Brain microvascular endothelial cell (primary cell): ENCODE results near the gene ARHGAP10.
"Not testable (repeated sequence)": the region's sequence is repeated elsewhere in the genome, so short reads cannot be mapped to it uniquely, and the experiment has no call there.

Experiments used
- DNase-seq: peaks from one replicate; pipeline ENCODE4 v3.0.0-alpha.2; 2020
- H3K27ac ChIP-seq: fragments of 250-450 bp; sonication (Bioruptor Pico); 2 replicates; pipeline ENCODE4 v1.5.1; 2020; ENCODE audit warnings: mild to moderate bottlenecking, moderate library complexity
- H3K27me3 ChIP-seq: fragments of 250-450 bp; sonication (Bioruptor Pico); replicated peaks from 2 replicates; pipeline ENCODE4 v1.5.1; 2020; ENCODE audit warnings: mild to moderate bottlenecking
- H3K36me3 ChIP-seq: fragments of 250-450 bp; sonication (Bioruptor Pico); replicated peaks from 2 replicates; pipeline ENCODE4 v1.5.1; 2020; ENCODE audit warnings: mild to moderate bottlenecking
- H3K4me3 ChIP-seq: 2 replicates; pipeline ENCODE4 v1.5.1; 2011; ENCODE audit warnings: low read depth, mild to moderate bottlenecking, control low read depth, low read length, moderate library complexity
- in situ Hi-C: cut with HindIII; loops from 2 replicates; pipeline ENCODE4 v1.10.0; 2017; ENCODE audit warnings: low sequenced_read_pairs, low pct_ligation_motif_present
- TF ChIP-seq, protein P1 (sequence below): IDR thresholded peaks from 2 replicates; pipeline ENCODE4 v1.5.1; 2011; ENCODE audit warnings: low read depth, mild to moderate bottlenecking, moderate library complexity, low read length, control low read depth, inconsistent platforms; ENCODE audit errors: missing control alignments

ARHGAP10 gene

DNA sequence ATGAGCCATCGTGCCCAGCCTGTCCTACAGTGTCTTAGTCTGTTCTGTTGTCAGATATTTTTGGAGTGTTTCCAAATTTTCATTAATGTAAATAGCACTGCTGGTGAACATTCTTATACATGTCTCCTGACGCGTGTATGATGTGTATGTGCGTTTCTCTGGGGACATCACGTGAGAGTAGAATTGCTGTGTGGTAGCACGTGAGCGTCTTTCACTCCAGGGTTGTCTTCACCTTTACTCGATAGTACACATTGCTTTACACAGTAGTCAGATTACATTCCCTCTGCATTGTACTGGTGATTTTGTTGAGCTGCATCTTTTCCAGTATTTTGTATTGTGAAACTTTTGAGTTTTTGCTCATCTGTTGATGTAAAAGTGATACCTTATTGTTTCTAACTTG lies 60.0 kb downstream of the ARHGAP10 start:
- no peak for DNase-seq
- TF ChIP-seq, protein P1, sequence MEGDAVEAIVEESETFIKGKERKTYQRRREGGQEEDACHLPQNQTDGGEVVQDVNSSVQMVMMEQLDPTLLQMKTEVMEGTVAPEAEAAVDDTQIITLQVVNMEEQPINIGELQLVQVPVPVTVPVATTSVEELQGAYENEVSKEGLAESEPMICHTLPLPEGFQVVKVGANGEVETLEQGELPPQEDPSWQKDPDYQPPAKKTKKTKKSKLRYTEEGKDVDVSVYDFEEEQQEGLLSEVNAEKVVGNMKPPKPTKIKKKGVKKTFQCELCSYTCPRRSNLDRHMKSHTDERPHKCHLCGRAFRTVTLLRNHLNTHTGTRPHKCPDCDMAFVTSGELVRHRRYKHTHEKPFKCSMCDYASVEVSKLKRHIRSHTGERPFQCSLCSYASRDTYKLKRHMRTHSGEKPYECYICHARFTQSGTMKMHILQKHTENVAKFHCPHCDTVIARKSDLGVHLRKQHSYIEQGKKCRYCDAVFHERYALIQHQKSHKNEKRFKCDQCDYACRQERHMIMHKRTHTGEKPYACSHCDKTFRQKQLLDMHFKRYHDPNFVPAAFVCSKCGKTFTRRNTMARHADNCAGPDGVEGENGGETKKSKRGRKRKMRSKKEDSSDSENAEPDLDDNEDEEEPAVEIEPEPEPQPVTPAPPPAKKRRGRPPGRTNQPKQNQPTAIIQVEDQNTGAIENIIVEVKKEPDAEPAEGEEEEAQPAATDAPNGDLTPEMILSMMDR: no peak
- no peak overlapping the region for H3K27ac ChIP-seq

DNA sequence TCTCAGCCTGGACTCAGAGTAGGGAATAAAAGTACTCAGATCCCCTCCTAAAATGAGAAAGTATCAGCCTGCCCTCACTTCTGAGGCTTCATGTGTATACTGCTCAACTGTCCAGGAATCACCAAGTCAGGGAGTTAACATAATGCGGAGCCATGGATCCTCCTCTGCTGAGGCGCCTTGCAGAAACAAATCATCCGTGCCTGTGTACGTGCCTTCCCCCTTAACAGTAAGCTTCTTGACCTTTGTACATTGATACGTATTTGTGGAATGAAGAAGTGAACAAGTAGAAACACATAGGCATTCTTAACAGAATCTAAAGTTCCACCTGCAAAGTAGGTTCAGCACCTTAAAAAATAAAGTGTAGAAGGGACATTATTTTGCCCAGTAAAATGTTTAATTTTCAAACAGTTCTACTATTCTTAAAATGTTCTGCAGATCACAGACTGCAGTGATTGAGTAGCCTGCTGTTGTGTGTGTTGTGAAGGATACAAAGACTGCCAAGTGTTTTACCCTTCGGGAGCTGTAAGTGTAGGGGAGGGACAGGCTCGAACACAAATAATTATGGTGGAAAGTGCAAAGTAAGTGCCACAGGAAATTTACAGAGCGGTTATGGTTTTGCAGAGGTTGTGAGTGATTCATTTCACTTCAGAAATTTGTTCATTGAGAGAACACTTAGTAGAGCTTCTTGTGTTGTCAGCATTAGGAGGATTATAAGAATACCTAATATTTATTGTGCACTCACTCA lies 61.9 kb downstream of the ARHGAP10 start:
- Histone ChIP-seq H3K27me3 (no peaks in the 10 kb centered on the region), H3K4me3 (no peak overlapping the region), H3K36me3 (no peaks in the 10 kb centered on the region), H3K27ac (no peak overlapping the region)
- DNase-seq: no peak
- in situ Hi-C loops: no loop called here
- TF ChIP-seq, protein P1: no peak

More for the DNA sequence above, 60.0 kb downstream of the ARHGAP10 start:
- in situ Hi-C loops: no loop called here
- Histone ChIP-seq H3K4me3 (no peak overlapping the region), H3K36me3 (no peaks in the 10 kb centered on the region), H3K27me3 (no peaks in the 10 kb centered on the region)

DNA sequence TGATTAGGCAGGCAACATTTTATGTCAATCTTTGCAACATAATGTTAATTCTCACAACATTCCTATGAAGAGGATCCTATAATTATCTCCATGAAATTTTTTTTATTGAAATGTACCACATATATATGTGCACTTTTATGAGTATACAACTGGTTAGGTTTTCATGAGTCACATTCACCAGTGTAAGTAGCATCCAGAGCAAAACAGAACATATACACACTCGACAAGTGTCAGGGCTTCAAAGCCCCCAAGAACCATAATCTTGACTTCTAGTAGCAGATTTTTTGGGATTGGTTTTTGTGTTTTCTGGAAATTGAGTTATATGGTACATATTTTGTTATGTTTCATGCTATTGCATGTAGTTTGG lies 62.4 kb downstream of the ARHGAP10 start:
- H3K27ac ChIP-seq: no peak overlapping the region
- H3K4me3 ChIP-seq: no peak overlapping the region
- TF ChIP-seq, protein P1: no peak
- no peak for DNase-seq
- no peaks in the 10 kb centered on the region for H3K36me3 ChIP-seq
- in situ Hi-C loops: no loop called here
- H3K27me3 ChIP-seq: no peaks in the 10 kb centered on the region

DNA sequence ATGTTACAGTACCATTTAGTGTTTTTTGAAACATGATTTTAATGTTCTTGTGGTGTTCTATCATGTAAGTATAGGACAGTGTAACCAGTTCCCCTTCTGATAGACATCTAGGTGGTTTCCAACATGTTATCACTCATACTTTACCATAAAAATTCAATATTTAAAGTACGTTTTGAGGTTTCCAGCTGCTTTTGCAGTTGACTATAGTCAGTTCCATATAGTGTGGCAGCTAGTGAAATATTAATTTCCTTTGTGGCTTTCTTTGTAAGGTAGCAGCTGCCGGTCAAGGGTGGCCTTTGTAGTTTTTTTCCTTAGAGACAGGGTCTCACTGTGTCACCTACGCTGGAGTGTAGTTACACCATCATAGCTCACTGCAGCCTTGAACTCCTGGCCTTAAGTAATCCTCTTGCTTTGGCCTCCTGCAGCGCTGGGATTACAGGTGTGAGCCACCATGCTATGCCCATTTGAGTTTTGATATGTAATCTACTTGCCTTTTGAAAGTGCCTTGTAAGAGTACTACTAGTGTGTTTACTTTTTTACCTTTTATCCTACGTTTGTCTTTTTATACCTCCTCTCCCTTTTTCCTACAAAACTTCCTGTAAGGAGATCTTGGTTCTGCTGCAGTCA lies 63.0 kb downstream of the ARHGAP10 start:
- Histone ChIP-seq H3K36me3 (no peaks in the 10 kb centered on the region), H3K27ac (no peak overlapping the region), H3K27me3 (no peaks in the 10 kb centered on the region), H3K4me3 (no peak overlapping the region)
- no peak for DNase-seq
- in situ Hi-C loops: no loop called here
- TF ChIP-seq, protein P1: no peak

DNA sequence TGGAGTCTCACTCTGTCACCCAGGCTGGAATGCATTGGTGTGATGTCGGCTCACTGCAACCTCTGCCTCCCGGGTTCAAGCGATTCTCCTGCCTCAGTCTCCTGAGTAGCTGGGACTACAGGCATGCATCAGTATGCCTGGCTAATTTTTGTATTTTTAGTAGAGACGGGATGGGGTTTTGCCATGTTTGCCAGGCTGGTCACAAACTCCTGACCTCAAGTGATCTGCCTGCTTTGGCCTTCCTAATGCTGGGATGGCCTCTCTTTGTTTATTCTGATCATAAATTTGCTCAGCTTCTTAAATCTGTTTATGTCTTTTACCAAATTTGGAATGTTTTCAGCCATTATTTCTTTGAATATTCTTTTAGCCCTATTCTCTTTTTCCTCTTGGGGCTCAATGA lies 67.2 kb downstream of the ARHGAP10 start:
- H3K4me3 ChIP-seq, H3K27ac ChIP-seq, in situ Hi-C loops, H3K36me3 ChIP-seq, DNase-seq, H3K27me3 ChIP-seq: not testable (repeated sequence)

DNA sequence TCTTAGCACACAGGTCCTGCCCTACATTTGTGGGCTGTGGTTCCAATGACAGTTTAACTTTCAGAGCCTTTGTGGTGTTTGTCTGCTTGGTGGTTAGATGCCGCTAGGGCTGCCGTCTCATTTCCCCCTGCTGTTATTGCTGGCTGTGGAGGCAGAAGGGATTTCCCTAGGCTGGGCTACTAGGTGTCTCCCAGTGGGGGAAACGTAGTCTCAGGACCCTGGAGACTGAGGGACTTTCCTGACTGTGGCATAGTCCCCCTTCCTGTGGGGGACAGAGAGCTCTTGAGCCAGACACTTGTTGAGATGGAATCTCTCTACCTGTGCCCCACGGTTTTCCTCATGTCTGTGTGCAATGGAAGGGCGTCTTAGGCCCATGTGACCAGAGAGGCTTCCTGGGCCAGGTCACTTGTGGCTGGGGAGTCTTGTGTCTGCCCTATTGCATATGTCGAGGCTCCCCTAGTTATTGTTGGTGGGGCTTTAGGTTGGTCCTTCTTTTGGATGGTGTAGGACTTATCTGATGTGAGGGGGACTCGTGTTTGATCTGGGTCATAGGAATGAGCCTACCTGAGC lies 68.2 kb downstream of the ARHGAP10 start:
- H3K27me3 ChIP-seq: no peaks in the 10 kb centered on the region
- peak; percentile 49 for DNase-seq
- in situ Hi-C loops: no loop called here
- no peak overlapping the region for H3K27ac ChIP-seq
- H3K36me3 ChIP-seq: no peaks in the 10 kb centered on the region
- TF ChIP-seq, protein P1: peak; percentile 39
- H3K4me3 ChIP-seq: no peak overlapping the region
